Measurements from ENCODE around the gene SKAP2. TPM values are rescaled to one million over a fixed set of nuclear protein-coding genes. Genes with fewer than 3 reads are reported as not detected.

The SKAP2 gene
- total and polyA plus RNA-seq, 10 of the 15 experiments (the other 5 are each of a cell fraction or from before 2014, with no cell fraction given): 10.9 to 40.6 (median 23.5) TPM

- Histone ChIP-seq H3K9me3 (replicated peaks; ENCODE audit: control insufficient read depth, insufficient read depth, low read length) (no peaks in the 10 kb centered on the region), H2AFZ (ENCODE audit: control insufficient read depth, low read depth, low read length) (no peak overlapping the region), H3K27ac (ENCODE audit: control insufficient read depth, insufficient read depth) (no peak overlapping the region), H3K4me3 (no peak overlapping the region), H3K27me3 (replicated peaks in 1 of 2; ENCODE audit: control insufficient read depth in 2 of 2, insufficient read depth in 2 of 2, low read length in 1 of 2) (no peaks in the 10 kb centered on the region), H3K79me2 (ENCODE audit: control insufficient read depth, insufficient read depth, low read length) (no peaks in the 10 kb centered on the region), H4K20me1 (ENCODE audit: control insufficient read depth, insufficient read depth) (no peaks in the 10 kb centered on the region), H3K9ac (ENCODE audit: control insufficient read depth, insufficient read depth, low read length) (no peak overlapping the region), H3K36me3 (ENCODE audit: control insufficient read depth in 2 of 2, insufficient read depth in 2 of 2, low read length in 1 of 2) (no peaks in the 10 kb centered on the region), H3K4me2 (ENCODE audit: control insufficient read depth, insufficient read depth) (no peak overlapping the region), H3K4me1 (ENCODE audit: control insufficient read depth, insufficient read depth, low read length) (no peaks in the 10 kb centered on the region)
- in situ Hi-C loops (cut with MboI) (no loop called here), intact Hi-C loops (cut with micrococcal nuclease; ENCODE audit: unreplicated experiment) (no loop called here)
- no peak for TF ChIP-seq MTA2 (IDR thresholded peaks at IDR 0.05; ENCODE audit: low read depth)
- TF ChIP-seq SREBF1 (IDR thresholded peaks at IDR 0.05; ENCODE audit: low read length): no peak
- TF ChIP-seq ZBTB4 (CRISPR knock-in tag; IDR thresholded peaks at IDR 0.05): no peak
- ChIA-PET POLR2A (no interaction called here), RAD21 (ENCODE audit: unreplicated experiment) (no interaction called here), CTCF (interaction anchor here (1.6 to 4.9 kb wide), 4 partner anchors 13 to 461 kb away, joined by 3 to 20 read pairs (median 6); no protein-coding TSS in a partner anchor), SMC1A (ENCODE audit: uncharacterized antibody, unreplicated experiment) (interaction anchor here (1.0 to 1.4 kb wide), 3 partner anchors 9 to 30 kb away, joined by 3 read pairs; no protein-coding TSS in a partner anchor)
- no TSS peak for BruUV-seq (replicated peaks)
- ATAC-seq (no peak), FAIRE-seq (no peak), DNase-seq (ENCODE audit: low read depth, low spot score) (no peak)
- WGBS (ENCODE audit: insufficient coverage, insufficient replicate concordance, low lambda C conversion rate, missing lambda C conversion rate): 85% methylated on average over 5 of the region's 5 CpGs
Measured at GRCh38 chr7:26700386-26700785, 164.0 kb downstream of the SKAP2 start.

GRCh38 chr7:26699766-26700165, 164.6 kb downstream of the SKAP2 start:
- 100% methylated on average over 1 of the region's 1 CpG for WGBS (ENCODE audit: insufficient coverage, insufficient replicate concordance, low lambda C conversion rate, missing lambda C conversion rate)
- Histone ChIP-seq H3K9ac (ENCODE audit: control insufficient read depth, insufficient read depth, low read length) (no peak overlapping the region), H3K36me3 (ENCODE audit: control insufficient read depth in 2 of 2, insufficient read depth in 2 of 2, low read length in 1 of 2) (no peaks in the 10 kb centered on the region), H3K27ac (ENCODE audit: control insufficient read depth, insufficient read depth) (no peak overlapping the region), H3K4me2 (ENCODE audit: control insufficient read depth, insufficient read depth) (no peak overlapping the region), H3K4me3 (no peak overlapping the region), H3K4me1 (ENCODE audit: control insufficient read depth, insufficient read depth, low read length) (no peaks in the 10 kb centered on the region), H2AFZ (ENCODE audit: control insufficient read depth, low read depth, low read length) (no peak overlapping the region), H3K27me3 (replicated peaks in 1 of 2; ENCODE audit: control insufficient read depth in 2 of 2, insufficient read depth in 2 of 2, low read length in 1 of 2) (no peaks in the 10 kb centered on the region), H3K9me3 (replicated peaks; ENCODE audit: control insufficient read depth, insufficient read depth, low read length) (no peaks in the 10 kb centered on the region), H4K20me1 (ENCODE audit: control insufficient read depth, insufficient read depth) (no peaks in the 10 kb centered on the region), H3K79me2 (ENCODE audit: control insufficient read depth, insufficient read depth, low read length) (no peaks in the 10 kb centered on the region)
- ChIA-PET RAD21 (ENCODE audit: unreplicated experiment) (no interaction called here), SMC1A (ENCODE audit: uncharacterized antibody, unreplicated experiment) (interaction anchor here (1.0 to 2.9 kb wide), 4 partner anchors 8 to 18 kb away, joined by 3 to 17 read pairs (median 5); no protein-coding TSS in a partner anchor), POLR2A (no interaction called here), CTCF (interaction anchor here (1.6 to 4.9 kb wide), 4 partner anchors 12 to 461 kb away, joined by 3 to 20 read pairs (median 6); no protein-coding TSS in a partner anchor)
- ATAC-seq: no peak
- BruUV-seq (replicated peaks): no TSS peak
- DNase-seq (ENCODE audit: low read depth, low spot score): no peak
- intact Hi-C loops (cut with micrococcal nuclease; ENCODE audit: unreplicated experiment) (no loop called here), in situ Hi-C loops (cut with MboI) (no loop called here)
- no peak for FAIRE-seq
- TF ChIP-seq, protein P1, sequence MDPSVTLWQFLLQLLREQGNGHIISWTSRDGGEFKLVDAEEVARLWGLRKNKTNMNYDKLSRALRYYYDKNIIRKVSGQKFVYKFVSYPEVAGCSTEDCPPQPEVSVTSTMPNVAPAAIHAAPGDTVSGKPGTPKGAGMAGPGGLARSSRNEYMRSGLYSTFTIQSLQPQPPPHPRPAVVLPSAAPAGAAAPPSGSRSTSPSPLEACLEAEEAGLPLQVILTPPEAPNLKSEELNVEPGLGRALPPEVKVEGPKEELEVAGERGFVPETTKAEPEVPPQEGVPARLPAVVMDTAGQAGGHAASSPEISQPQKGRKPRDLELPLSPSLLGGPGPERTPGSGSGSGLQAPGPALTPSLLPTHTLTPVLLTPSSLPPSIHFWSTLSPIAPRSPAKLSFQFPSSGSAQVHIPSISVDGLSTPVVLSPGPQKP (IDR thresholded peaks at IDR 0.05; ENCODE audit: low read depth, low read length): no peak
- TF ChIP-seq FOXM1 (IDR thresholded peaks at IDR 0.05; ENCODE audit: low read depth, low read length) (no peak), SREBF1 (IDR thresholded peaks at IDR 0.05; ENCODE audit: low read length) (no peak), CBFB (IDR thresholded peaks at IDR 0.05; ENCODE audit: low read depth) (no peak), MEF2A (IDR thresholded peaks at IDR 0.05; ENCODE audit: insufficient read depth, low read depth, low read length) (no peak), DPF2 (IDR thresholded peaks at IDR 0.05) (no peak), CEBPZ (IDR thresholded peaks at IDR 0.05; ENCODE audit: low read depth, low read length) (no peak)

All from GM12878 (cell line).